Measurements from ENCODE around the gene TMCO1. TPM values are rescaled to one million over a fixed set of nuclear protein-coding genes. Genes with fewer than 3 reads are reported as not detected.

TMCO1 gene
- total RNA-seq, 1 donor from 2014 or later, result 95.1 TPM

DNA sequence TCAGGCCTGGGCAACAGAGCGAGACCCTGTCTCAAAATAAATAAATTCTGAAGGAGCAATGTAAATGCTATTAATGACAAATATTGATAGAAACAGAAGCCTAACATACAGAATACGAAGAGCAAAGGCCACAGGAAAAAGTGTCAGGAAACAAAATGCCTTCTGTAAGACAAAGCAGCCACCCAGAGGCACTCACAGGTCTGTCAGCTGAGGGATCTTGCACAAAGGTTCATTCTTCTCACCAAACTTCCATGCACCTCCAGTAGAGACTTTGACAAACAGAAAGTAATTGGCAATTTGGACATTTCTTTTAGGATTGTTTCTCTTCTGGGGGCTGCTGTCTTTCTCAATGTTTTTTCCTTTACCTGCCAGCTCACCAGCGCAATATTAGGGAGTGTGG lies 69.1 kb downstream of the TMCO1 start:
- TF ChIP-seq, protein P1, sequence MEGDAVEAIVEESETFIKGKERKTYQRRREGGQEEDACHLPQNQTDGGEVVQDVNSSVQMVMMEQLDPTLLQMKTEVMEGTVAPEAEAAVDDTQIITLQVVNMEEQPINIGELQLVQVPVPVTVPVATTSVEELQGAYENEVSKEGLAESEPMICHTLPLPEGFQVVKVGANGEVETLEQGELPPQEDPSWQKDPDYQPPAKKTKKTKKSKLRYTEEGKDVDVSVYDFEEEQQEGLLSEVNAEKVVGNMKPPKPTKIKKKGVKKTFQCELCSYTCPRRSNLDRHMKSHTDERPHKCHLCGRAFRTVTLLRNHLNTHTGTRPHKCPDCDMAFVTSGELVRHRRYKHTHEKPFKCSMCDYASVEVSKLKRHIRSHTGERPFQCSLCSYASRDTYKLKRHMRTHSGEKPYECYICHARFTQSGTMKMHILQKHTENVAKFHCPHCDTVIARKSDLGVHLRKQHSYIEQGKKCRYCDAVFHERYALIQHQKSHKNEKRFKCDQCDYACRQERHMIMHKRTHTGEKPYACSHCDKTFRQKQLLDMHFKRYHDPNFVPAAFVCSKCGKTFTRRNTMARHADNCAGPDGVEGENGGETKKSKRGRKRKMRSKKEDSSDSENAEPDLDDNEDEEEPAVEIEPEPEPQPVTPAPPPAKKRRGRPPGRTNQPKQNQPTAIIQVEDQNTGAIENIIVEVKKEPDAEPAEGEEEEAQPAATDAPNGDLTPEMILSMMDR (conservative IDR thresholded peaks at IDR 0.05), result no peak
- Mint-ChIP-seq H3K27ac (ENCODE audit: unreplicated experiment) (no peak overlapping the region), H3K9me3 (no peaks in the 10 kb centered on the region), H3K4me1 (peaks cover 31% of the 10 kb centered on the region), H3K27me3 (ENCODE audit: low read depth) (peaks cover 12% of the 10 kb centered on the region), H3K4me3 (peak overlapping the region; percentile 72), H3K36me3 (ENCODE audit: low read depth) (no peaks in the 10 kb centered on the region)
- DNase-seq (ENCODE audit: low read depth, low spot score), result no peak

DNA sequence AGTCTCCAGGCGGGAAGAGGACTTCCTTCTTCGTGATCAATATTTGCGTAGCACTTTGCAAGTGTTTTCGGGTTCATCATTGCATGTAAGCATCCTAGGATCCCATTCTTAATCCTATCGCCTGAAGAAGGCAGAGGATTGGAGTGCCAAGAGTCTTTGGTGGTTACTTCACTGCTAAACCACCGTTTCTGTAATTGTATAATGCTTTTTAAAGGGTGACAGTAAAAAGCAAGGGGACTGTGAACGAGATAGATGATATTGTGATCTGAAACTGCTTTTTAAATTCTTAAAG lies 70.0 kb downstream of the TMCO1 start:
- Mint-ChIP-seq H3K36me3 (ENCODE audit: low read depth) (peaks cover 2% of the 10 kb centered on the region), H3K27me3 (ENCODE audit: low read depth) (peaks cover 12% of the 10 kb centered on the region), H3K4me1 (peaks cover 31% of the 10 kb centered on the region), H3K9me3 (no peaks in the 10 kb centered on the region), H3K4me3 (peak overlapping the region; percentile 86), H3K27ac (ENCODE audit: unreplicated experiment) (peak overlapping the region; percentile 17)
- DNase-seq (ENCODE audit: low read depth, low spot score), result no peak
- TF ChIP-seq, protein P1 (conservative IDR thresholded peaks at IDR 0.05), result no peak

DNA sequence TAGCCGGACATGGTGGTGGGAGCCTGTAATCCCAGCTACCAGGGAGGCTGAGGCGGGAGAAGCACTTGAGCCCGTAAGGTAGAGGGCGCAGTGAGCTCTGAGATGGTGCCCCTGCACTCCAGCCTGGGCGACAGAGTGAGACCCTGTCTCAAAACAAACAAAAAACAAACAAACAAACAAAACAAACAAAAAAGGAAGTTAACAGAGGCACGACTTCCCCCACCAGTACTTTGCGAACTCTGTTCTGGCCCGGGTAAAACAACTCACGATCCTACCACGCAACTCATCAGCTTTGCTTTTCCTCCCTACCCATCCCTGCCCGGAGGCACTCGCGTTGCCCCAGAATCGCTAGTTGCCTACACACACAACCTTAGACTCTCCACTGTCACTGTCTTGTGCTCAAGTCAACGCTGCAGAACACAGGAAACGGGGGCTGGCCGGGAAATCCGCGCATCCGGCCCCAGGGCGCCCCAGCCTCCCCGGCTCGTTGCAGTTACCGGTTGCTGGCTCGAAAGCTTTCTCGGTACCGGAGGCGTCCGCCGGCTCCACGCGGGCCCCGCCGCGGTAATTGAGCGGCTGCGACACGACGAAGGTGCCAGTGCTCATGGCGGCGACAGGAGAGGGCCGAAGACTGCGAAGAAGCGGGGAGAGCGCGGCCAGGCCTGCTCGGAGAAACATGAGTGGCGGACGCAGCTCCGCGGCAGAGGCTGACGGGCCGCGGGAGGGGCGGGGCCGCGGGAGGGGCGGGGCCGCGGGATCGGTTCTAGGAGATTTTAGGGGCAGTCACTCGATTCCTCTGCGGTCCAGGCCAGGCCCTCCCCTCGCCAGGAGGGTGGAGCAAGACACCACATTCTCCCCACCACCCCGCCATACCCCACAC lies 70.5 kb downstream of the TMCO1 start, which contains the start of gene ALDH9A1:
ALDH9A1 (minus strand) TSS at position 682 of the 880 bp plus-strand sequence; CDS start at position 678, 4 bp downstream.
- Mint-ChIP-seq H3K27me3 (ENCODE audit: low read depth) (peaks cover 12% of the 10 kb centered on the region), H3K27ac (ENCODE audit: unreplicated experiment) (peak within 1 kb of the TSS; percentile 98), H3K36me3 (ENCODE audit: low read depth) (peaks cover 7% of the 10 kb centered on the region), H3K4me3 (peak within 1 kb of the TSS; percentile 86), H3K4me1 (peaks cover 31% of the 10 kb centered on the region), H3K9me3 (no peaks in the 10 kb centered on the region)
- TF ChIP-seq, protein P1 (conservative IDR thresholded peaks at IDR 0.05), result peak; percentile 58
- DNase-seq (ENCODE audit: low read depth, low spot score), result peak; percentile 79

DNA sequence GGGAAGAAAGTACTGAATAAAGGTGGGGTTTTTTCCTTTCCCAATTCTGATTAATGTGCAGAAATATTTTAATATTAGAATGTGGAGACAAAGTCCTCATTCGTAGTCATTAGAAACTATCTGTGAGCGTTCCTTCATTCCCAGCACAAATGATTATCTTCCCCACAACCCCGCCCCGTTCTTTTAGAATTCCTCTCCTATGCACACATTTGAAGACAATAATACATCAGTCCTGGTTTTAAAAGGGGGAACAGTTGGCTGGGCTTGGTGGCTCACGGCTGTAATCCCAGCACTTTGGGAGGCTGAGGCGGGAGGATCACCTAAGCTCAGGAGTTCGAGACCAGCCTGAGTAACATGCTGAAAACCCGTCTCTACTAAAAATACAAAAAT lies 71.2 kb downstream of the TMCO1 start:
- H3K4me3 Mint-ChIP-seq, result peak overlapping the region; percentile 86
- peak overlapping the region; percentile 83 for H3K27ac Mint-ChIP-seq (ENCODE audit: unreplicated experiment)
- TF ChIP-seq, protein P1 (conservative IDR thresholded peaks at IDR 0.05), result no peak
- peaks cover 8% of the 10 kb centered on the region for H3K36me3 Mint-ChIP-seq (ENCODE audit: low read depth)
- peaks cover 12% of the 10 kb centered on the region for H3K27me3 Mint-ChIP-seq (ENCODE audit: low read depth)
- H3K9me3 Mint-ChIP-seq, result no peaks in the 10 kb centered on the region
- H3K4me1 Mint-ChIP-seq, result peaks cover 31% of the 10 kb centered on the region
- DNase-seq (ENCODE audit: low read depth, low spot score), result no peak

DNA sequence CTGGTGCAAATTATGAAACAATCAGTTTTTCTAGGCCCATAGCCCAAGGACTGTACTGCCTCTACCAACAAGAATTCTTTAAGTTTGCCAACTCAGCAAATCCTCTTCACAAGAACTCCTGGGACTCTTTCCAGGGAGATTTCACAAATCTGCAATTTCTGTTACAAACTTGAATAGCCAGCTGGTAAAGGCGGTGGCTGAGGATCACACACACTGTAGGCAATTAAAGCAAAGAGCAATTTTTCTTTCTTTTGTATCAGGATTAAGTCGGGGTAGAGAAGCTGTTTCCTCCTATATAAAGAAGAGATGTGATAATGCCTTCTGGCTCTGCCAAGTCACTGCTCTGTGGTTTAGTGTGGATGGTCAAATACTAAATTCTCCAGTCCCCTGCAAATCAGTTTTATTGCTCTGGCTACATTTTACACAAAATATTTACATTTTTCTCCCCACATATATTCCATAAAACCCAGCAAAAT lies 72.0 kb downstream of the TMCO1 start:
- peaks cover 8% of the 10 kb centered on the region for H3K27me3 Mint-ChIP-seq (ENCODE audit: low read depth)
- H3K36me3 Mint-ChIP-seq (ENCODE audit: low read depth), result peaks cover 16% of the 10 kb centered on the region
- no peak overlapping the region for H3K27ac Mint-ChIP-seq (ENCODE audit: unreplicated experiment)
- no peak for DNase-seq (ENCODE audit: low read depth, low spot score)
- H3K4me1 Mint-ChIP-seq, result peaks cover 31% of the 10 kb centered on the region
- TF ChIP-seq, protein P1 (conservative IDR thresholded peaks at IDR 0.05), result no peak
- peak overlapping the region; percentile 86 for H3K4me3 Mint-ChIP-seq
- no peaks in the 10 kb centered on the region for H3K9me3 Mint-ChIP-seq

All from neural crest cell (in vitro differentiated cells).